GM03348 (cell line): Measurements from ENCODE around the gene KCNIP3.
"Not testable (repeated sequence)": the region's sequence is repeated elsewhere in the genome, so short reads cannot be mapped to it uniquely, and the experiment has no call there.

ENCODE experiments used
- DNase-seq: peaks from one replicate; pipeline ENCODE4 v3.0.0; 2012; ENCODE audit warnings: low spot score

The KCNIP3 gene

DNA sequence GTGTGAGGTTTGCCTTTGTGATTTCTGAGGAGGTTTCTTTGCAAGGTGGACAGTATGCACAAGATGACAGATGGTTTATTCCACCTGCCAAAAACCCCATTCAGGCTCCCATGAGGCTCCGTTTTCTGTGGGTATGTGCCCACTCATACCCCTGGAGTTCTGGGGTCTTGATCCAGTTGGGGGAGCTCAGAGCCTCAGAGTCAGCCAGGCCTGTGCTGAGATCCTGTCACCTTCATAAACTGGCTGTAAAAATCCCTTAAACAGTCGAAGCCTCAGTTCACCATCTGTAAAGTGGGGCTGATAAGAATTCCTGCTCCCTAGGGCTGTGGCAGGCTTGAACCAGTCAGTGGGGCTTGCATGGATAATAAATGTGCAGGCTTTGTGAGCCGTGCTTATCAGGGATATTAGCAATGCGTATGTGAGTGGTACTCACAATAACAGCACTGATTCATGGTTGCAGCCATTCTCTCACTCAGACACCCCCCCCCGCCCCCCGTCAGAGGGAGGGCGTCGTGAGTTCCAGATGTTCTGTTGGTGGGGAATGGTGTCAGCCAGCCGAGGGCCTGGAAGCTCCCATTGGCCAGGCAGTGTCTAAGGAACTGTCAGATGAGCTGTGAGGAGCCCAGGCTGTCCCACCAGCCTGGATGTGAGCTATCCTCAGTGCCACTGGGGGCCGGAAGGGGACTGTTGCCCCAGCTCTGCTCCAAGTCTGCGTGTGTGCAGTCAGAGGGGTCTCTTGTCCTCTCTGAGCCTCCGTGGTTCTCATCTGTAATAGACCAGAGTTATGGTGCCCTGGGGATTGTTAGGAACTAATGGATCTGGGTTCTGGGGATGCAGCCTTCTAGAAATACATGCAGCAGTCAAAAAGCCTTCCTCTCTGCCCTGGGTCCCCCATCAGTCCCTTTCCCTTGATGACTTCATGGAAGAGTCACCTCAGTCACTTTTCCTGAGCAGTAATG is 51.7 kb downstream of the KCNIP3 start:
- DNase-seq = peak; percentile 30

DNA sequence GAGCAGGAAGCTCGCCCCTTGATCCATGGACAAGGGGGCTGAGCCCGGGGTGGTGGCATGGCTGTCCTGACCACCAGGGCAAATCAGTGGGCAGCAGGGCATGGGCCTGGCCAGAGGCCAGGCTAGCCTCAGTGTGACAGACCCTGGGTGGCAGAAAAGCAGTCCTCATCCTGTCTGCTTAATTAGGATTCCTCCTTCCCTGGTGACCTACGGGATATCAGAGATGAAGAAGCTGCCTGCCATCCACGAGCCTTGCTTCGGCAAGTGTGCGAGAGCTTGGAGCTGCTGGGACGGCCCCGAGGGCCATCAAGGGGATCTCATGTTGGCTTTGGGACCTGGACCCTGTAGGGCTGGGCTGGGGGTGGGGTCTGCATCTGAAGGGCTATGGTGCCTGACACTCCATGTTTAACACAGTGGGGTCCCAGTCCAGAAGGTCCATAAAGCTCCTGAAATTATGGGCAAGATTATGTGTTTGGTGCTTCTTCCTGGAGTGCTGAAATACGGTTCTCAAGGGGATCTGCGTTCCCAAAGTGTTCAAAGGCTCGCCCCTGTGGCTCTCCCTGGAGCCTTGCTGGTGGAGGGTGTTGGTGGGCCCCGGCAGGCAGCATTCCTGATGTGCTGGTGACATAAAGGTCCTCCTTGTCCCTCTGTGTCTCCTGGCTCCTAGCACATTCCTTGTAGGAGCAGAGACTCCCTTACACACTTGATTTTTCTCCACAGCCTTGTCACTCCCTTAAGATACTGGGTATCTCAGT is 52.6 kb downstream of the KCNIP3 start:
- DNase-seq = no peak

DNA sequence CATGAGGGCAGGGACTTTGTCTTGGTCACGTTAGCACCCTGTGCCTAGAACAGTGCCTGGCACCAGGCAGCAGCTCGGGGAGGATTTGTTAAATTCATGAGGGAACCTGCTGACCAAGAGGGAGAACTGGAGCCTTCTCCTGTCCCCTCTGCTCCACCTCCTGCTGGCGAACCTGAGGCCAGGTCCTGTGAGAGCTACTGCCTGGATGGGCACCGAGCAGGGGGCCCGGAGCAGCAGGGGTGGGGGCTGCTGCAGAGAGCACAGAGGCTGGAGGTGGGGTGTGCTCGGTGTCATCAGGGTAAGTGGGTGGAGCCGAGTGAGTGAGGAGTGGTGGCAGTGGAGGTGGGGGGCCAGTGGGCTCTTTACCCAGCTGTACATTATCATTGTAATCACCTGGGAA is 53.2 kb downstream of the KCNIP3 start:
- no peak for DNase-seq

DNA sequence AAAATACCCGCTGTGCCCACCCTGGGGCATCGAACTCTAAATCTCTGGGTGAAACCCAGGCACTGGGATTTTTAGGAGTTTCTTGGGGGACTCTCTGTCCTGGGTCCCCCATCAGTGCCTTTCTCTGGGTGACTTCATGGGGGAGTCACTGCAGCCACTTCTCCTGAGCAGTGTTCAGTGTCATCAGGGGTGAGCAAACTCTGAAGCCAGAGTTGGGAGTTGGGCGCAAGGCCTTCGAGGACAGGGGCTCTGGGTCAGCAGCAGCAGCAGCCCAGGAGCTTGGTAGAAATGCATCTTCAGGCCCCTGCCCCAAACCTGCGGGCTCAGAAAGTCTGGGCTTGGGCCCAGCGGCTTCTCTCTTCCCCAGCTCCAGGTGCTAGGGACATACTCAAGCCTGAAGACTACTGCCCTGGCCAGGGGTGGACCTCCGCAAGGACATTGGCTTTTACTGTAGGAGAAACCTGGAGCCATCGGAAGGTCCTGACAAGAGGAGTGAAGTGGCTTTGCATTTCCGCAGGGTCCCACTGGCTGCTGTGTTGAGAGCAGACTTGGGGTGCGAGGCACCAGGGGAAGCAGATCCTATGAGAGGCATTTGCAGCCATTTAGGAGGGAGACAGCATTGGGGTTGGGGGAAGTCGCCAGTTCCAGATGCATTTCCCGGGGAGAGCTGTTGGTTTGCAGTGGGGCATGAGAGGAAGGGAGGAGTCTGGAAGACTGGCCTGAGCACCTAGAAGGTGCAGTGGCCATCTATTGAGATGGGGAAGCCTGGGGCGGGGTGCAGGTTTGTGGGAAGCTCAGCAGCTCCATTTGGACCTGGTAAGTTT is 53.8 kb downstream of the KCNIP3 start:
- no peak for DNase-seq

DNA sequence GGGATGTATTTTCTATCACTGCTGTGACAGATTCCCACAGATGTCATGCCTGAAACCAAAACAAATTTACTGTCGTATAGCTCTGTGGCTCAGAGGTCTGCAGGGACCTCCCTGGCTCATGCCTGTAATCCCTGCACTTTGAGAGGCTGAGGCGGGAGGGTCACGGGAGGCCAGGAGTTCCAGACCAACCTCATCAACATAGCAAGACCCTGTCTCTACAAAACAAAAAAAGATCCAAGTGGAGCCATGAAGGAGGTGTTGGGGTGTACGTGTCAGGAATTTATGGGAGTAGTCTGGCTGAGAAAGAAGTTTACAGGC is 54.4 kb downstream of the KCNIP3 start:
- DNase-seq = no peak

DNA sequence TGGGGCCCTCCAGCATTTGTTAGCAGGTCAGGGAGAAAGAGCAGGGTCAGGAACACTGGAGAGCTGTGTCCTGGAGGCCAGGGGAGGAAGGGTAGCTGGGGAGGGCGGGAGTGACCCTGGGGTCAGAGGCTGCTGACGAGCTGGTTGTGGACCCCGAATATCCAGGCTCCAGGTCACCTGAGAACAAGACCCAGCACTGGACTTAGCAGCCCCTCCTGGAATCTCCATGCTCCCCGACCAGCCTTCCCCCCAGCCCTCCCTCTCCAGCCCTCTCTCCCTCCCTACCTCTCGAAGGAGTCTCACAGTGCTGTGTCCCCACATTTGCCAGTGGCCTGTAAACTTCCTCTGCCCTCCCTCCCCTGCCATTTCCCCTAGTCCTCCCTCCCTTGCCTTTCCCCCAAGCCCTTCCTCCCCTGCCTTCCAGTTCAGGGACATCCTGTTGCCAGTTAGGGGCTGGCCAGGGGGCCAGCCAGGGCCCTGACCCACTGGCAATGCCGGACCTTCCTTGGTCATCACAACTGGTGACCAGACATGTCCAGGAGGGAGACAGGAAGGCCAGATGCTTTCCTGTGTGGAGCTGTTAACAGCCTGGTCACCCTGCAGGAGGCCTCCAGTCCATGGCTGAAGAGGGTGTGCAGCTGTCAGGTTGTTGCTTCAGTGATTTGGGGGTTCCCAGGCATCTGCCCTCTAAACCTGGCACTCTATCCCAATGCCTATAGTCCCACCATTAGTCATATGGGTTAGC is 55.3 kb downstream of the KCNIP3 start:
- DNase-seq = no peak

DNA sequence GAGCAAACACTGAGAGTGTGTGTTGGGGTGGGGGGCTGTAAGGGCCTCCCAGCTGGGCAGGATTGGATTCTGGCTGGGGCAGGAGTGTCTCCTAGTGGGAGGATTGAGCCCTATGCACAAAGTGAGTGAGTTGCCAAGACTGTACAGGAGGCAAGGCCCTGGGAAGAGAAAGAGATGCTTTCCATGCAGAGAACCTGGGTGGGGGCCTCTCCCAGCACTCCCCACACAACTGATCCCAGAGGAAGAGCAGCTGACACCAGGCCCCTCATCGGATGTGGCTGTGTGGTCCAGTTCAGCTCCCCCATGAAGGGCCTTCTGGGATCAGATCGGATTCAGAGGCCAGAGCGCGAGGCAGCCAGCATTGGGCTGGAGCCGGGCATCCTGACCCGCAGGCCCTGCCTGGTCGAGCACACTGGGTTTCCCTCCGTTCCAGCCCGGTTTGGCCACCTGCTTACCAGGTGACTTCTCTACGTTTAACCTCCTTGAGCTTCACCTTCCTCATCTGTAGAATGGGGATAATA is 56.0 kb downstream of the KCNIP3 start:
- DNase-seq = no peak

DNA sequence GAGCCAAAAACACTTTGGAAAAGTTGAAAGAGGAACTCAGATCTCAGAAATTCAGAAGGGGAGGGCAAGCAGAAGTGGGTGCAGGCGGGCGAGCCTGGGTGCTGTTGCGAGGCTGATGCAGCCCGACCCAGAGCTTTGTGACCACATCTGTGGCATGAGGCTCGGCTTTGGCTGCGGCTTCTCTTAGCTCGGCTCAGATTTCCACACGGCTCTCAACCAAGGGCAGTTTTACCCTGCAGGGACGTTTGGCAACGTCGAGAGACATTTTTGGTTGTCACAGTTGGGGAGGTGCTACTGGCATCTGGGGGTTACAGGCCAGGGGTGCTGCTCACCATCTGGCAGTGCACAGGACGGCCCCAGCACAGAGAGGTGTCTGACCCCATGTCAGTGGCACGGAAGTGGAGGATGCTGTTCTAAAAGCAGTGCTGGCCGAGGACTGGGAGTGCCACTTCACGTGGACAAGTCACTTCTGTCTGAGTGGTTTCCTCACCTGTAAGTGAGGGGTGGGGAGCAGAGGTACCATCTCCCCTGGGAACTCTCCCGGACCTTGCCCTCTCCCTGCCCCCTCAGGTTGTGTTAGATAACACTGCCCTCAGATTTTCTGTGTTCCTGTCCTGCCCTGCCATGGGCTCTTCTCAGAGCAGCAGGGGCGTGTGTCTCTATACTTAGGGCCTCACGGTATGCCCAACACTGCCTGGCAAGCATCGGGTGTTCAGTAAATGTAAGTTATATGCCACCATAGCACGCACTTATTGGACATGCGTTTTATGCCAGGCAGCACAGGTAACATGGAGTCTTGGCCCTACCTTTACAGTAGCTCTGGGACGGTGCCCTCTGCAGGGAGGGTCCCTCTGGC is 56.7 kb downstream of the KCNIP3 start:
- no peak for DNase-seq

DNA sequence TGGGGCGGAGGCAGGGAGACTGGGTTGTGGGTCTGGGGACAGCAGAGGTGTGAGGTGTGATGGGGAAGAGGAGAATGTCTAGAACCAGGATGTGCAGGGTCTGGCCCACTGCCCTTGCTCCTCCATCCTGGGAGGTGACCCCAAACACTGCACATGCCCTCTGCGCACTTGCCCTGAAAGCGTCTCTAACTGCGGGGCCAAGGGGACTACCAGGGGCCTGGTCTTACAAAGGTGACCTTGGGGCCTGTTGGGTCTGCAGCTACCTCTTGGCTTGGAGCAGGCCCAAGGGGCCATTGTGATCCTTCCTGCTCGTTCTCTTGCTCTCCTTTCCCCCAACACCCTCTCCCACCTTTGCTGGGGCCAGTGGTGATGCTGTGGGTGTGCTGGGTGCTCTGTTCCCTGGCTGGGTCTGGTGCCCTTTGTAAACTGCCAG is 57.3 kb downstream of the KCNIP3 start:
- DNase-seq = no peak

DNA sequence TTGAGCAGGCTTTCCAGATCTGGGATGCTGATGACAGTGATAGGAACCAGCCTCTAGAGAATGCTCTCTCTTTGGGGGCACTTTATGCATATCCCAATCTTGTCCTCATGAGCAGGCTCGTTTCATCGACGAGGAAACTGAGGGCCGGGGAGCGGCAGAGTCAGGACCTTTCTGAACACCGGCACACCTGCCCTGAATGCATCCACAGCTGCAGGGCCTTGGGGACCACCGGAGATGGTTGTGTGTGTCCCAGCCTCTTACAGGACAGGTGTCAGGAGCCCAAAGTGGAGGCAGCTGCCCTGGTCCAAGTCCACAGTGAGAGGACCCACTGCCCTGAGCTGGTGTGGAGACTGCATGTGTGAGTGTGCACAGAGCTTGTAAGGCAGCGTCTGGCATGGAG is 57.8 kb downstream of the KCNIP3 start:
- DNase-seq = no peak

DNA sequence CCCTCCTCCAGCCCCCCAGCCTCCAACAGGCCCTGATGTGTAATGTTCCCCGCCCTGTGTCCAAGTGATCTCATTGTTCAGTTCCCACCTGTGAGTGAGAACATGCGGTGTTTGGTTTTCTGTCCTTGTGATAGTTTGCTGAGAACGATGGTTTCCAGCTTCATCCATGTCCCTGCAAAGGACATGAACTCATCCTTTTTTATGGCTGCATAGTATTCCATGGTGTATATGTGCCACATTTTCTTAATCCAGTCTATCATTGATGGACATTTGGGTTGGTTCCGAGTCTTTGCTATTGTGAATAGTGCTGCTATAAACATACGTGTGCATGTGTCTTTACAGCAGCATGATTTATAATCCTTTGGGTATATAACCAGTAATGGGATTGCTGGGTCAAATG is 58.3 kb downstream of the KCNIP3 start:
- not testable (repeated sequence) for DNase-seq

DNA sequence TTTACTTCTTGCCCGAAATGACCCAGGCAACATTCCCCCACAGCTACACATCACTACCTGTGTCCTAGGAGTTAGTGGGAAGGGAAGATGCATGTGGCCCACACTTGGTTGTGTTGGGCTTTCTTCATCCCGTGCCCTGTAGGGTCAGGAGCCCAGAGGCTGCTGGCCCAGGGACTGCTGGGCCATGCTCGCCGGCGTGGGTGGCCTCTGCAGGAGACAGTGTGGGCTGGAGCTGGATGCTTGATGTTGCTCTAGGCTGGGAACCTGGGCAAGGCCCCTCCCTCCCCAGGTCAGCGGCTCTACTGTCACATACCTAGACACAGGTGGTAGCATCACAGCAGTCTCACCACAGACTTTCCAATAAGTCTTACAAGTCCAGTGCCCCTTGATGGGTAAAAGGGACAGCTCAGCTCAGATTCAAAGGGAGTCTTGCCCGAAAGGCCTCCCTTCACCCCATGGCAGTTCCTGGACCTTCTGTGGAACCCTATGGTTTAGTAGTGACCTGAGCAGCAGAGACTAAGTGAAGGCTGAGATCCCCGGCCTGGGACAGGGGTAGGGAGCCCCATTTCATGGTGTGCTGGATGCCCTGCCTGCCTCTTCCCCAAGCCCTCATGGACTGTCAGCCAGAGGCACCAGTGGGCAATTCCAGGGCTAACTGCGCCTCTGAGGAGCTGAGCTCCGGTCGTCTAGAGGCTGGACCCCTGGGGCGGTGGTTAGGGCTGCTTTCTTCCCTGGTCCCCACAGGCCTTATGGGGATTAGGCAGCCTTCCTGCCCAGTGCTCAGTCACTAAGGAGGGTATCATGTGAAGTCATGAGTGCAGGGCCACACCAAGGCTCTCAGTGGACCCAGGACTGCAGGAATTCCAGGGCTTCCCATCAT is 59.9 kb downstream of the KCNIP3 start:
- DNase-seq = no peak

DNA sequence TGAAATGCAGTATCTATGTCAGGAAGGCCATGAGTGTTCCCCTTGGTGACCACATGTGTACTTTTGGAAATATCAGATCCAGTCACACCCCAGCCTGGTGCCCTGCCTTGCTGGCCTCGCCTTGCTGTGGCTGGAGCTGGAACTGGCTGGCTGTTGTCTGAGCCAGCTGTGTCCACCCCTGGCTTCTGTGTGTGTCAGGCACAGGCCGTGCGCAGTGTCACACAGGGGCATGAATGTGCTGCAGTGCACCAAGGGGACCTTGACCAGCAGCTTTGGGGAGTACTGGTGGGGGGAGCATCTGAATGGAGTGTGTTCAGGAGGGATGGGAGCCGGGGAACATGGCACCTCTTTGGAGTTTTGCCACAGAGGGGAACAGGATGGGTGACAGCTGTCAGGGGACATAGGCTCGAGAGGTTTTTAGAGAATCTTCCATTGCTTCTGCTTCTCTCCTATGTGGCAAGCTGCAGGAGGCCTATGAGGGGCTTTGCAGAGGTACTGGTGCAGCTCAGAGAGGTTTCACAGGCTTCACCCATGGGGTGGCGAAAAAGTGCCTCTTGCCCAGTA is 60.7 kb downstream of the KCNIP3 start:
- DNase-seq = no peak

DNA sequence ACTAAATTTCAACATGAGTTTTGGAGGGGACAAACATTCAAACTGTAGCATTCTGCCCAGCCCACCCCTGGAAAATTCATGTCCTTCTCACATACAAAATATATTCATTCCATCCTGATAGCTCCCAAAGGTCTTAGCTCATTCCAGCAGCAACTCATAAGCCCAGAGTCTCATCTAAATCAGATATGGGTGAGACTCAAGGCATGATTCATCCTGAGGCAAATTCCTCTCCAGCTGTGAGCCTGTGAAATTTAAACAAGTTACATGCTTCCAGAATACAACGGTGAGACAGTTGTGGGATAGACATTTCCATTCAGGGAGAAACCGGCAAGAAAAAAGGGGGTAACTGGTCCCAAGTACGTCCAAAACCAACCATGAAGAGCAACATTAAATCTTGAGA is 61.9 kb downstream of the KCNIP3 start:
- DNase-seq = peak; percentile 46

DNA sequence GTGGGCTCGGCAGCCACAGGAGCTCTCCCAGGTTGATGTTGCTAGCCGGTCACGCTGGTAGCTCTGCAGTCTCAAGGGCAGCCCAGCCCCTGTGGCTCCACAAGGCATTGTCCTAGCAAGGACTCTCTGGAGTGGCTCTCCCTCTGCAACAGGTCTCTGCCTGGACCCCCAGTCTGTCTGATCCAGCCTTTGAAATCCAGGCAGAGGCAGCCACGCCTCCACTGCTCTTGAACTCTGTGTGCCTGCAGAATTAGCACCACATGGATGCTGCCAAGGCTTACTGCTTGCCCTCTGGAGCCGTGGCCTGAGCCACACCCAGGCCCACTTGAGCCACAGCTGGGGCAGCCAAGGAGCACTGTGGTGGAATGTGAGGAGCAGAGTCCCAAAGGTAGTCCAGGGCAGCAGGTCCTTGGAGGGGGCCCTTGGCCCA is 62.4 kb downstream of the KCNIP3 start:
- no peak for DNase-seq

DNA sequence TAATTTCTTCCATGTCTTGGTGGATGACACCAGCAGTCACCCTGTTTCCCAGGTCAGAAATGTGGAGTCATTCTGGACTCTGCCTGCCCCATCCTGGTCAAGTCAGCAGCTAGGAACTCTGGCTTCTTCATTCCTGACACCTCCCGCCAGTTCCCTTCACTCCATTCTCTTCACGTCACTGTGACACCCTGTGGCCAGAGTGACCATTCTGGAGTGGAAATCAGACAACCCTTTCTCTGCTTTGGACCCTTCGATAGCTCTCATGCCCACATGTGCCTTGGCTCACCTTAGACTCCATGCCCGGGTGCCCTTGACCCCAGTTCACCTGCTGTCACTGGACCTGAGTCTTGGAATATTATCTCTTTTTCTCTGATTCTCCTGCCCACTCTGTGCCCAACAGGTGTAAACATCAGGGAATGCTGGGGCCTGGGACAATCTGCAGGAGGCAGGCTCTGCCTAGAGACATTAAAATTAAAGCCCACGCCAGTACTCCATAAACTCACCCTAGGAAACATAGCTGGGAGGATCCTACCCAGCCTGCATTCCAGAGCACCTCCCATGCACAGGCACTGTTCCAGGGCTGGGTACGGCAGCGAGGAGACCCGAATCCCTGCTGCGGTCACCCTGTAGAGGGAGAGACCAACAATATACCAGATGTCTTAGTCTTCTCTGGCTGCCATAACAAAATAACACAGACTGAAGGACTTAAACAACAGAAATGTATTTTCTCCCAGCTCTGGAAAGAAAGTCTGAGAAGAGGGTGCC is 64.3 kb downstream of the KCNIP3 start:
- DNase-seq = no peak

DNA sequence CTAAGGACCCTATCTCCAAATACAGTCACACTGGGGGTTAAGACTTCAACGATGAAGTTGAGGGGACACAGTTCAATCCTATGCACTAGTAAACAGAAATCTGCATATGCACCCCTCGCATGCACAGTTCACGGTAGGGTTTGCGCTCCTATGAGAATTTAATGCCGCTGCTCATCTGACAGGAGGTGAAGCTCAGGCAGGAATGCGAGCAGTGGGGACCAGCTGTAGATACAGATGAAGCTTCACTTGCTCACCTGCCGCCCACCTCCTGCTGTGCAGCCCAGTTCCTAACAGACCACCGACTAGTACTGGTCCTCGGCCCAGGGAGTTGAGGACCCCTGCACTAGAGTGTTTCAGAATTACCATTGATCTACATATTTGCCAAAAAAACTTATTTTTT is 65.3 kb downstream of the KCNIP3 start:
- DNase-seq = no peak

DNA sequence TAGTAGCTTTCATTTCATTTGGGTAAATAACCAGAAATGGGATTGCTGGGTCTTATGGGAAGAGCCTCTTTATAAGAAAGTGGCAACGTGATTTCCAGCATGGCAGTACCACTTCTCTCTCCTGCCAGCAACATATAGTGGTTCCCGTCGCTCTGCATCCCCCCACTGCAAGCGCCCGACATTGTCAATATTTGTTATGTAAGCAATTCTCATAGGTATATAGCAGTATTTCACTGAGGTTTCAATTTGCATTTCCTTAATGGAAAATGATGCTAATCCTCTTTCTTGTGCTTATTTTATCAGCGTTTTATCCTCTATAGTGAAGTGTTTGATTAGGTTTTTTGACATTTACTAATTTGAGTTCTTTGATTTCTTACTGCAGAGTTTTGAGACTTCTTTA is 69.4 kb downstream of the KCNIP3 start:
- DNase-seq = no peak
